ENCODE measurements around the gene SEMA3D.

The SEMA3D gene

GRCh38 chr7:85160223-85160622 lies 26.6 kb downstream of the SEMA3D start:
- H3K27ac ChIP-seq = no peak overlapping the region
- TF ChIP-seq CTCF (IDR thresholded peaks at IDR 0.05) = no peak
- no peak overlapping the region for H3K4me3 ChIP-seq
- no peak for DNase-seq (ENCODE audit: low spot score)

GRCh38 chr7:85159003-85159402 lies 27.9 kb downstream of the SEMA3D start:
- no peak overlapping the region for H3K27ac ChIP-seq
- no peak overlapping the region for H3K4me3 ChIP-seq
- DNase-seq (ENCODE audit: low spot score) = no peak
- no peak for TF ChIP-seq CTCF (IDR thresholded peaks at IDR 0.05)

- TF ChIP-seq CTCF (IDR thresholded peaks at IDR 0.05) = no peak
These were observed 30.1 kb downstream of the SEMA3D start for GRCh38 chr7:85156661-85157208.

GRCh38 chr7:85154282-85154937 lies 32.4 kb downstream of the SEMA3D start:
- TF ChIP-seq CTCF (IDR thresholded peaks at IDR 0.05) = no peak
- DNase-seq (ENCODE audit: low spot score) = no peak
- Histone ChIP-seq H3K4me3 (no peak overlapping the region), H3K27ac (no peak overlapping the region)

More at GRCh38 chr7:85156661-85157208, 30.1 kb downstream of the SEMA3D start:
- DNase-seq (ENCODE audit: low spot score) = no peak
- H3K27ac ChIP-seq = no peak overlapping the region
- no peak overlapping the region for H3K4me3 ChIP-seq

- no peak overlapping the region for H3K27ac ChIP-seq
- no peak overlapping the region for H3K4me3 ChIP-seq
- no peak for TF ChIP-seq CTCF (IDR thresholded peaks at IDR 0.05)
- DNase-seq (ENCODE audit: low spot score) = no peak
These were observed 33.1 kb downstream of the SEMA3D start for GRCh38 chr7:85153715-85154114.

DNA sequence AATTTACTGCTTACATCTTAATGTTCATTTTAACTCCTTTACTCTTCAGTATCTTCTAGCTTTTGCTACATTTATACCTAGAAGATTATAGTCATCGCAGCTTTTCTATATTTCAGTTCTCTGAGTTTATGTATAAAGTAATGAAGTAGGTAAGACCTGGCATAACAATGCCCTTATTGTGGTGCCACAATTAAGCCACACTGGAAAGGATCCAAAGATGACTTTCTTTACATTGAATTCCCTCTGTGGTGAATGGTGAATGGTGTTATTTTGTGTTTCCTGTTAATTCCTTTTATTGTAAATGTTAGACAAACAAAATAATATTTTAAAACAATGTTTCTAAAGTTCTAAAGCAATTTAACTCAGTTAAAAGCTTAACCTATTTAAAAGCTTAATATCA lies 36.2 kb downstream of the SEMA3D start:
- no peak overlapping the region for H3K27ac ChIP-seq
- H3K4me3 ChIP-seq = no peak overlapping the region
- no peak for TF ChIP-seq CTCF (IDR thresholded peaks at IDR 0.05)
- no peak for DNase-seq (ENCODE audit: low spot score)

DNA sequence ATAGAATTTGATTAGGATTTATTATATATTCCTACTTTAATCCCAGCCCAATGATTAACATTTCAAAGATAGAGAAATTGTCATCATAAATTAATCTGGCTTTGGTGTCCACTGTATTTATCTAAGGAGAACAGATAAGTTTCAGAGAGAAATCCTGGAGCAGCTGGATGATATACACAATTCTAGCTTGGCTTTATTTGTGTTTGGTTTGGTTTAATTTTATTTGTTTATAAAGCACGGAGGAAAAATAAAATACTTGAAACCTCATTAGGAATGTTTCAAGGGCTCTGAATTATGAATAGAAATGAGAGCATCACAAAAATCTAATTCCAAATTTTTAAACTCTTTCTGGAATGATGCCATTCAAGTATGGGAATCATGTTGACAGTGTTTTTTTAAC lies 42.1 kb downstream of the SEMA3D start:
- no peak for DNase-seq (ENCODE audit: low spot score)
- Histone ChIP-seq H3K4me3 (no peak overlapping the region), H3K27ac (no peak overlapping the region)
- TF ChIP-seq CTCF (IDR thresholded peaks at IDR 0.05) = no peak
